Measurements from ENCODE around the gene PTPRN2.

DNA sequence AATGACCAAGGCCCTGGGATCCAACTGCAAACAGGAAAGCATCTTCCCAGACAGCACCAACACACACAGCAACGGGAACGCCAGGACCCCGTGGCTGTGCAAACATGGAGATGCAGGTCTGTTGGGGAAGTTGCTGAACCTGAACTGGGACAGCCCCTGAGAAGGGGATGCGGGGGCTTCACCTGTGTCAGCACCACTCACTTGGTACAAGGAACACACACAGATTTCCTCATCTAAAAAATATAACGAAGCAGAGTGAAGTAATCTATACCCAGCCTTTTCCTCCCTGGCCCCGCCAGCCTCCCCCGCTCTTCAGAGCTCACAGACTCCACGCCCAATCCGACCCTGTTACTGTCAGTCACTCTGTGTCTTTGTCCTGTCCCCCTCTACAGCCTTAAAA lies 93.0 kb downstream of the PTPRN2 start:
- no peak for TF ChIP-seq ZNF3 (CRISPR knock-in tag; IDR thresholded peaks at IDR 0.05)
- TF ChIP-seq ASH2L (IDR thresholded peaks at IDR 0.05; ENCODE audit: insufficient read length, low read depth, low read length) = no peak
- TF ChIP-seq, protein P1, sequence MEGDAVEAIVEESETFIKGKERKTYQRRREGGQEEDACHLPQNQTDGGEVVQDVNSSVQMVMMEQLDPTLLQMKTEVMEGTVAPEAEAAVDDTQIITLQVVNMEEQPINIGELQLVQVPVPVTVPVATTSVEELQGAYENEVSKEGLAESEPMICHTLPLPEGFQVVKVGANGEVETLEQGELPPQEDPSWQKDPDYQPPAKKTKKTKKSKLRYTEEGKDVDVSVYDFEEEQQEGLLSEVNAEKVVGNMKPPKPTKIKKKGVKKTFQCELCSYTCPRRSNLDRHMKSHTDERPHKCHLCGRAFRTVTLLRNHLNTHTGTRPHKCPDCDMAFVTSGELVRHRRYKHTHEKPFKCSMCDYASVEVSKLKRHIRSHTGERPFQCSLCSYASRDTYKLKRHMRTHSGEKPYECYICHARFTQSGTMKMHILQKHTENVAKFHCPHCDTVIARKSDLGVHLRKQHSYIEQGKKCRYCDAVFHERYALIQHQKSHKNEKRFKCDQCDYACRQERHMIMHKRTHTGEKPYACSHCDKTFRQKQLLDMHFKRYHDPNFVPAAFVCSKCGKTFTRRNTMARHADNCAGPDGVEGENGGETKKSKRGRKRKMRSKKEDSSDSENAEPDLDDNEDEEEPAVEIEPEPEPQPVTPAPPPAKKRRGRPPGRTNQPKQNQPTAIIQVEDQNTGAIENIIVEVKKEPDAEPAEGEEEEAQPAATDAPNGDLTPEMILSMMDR (CRISPR knock-in tag; IDR thresholded peaks at IDR 0.05) = no peak
- TF ChIP-seq FOXK1 (CRISPR knock-in tag; IDR thresholded peaks at IDR 0.05; ENCODE audit: borderline replicate concordance, low read depth) = no peak
- TF ChIP-seq CEBPB (IDR thresholded peaks at IDR 0.05; ENCODE audit: borderline replicate concordance, low read depth, low read length) = no peak
- no peak for TF ChIP-seq EP300 (IDR thresholded peaks at IDR 0.05; ENCODE audit: low read depth in 2 of 2, low read length in 2 of 2)
- no peak for TF ChIP-seq EP300 (CRISPR knock-in tag; IDR thresholded peaks at IDR 0.05; ENCODE audit: borderline replicate concordance)
- no peak for TF ChIP-seq ZNF530 (CRISPR knock-in tag; IDR thresholded peaks at IDR 0.05; ENCODE audit: low read depth)
- TF ChIP-seq TCF12 (IDR thresholded peaks at IDR 0.05) = no peak
- no peak for TF ChIP-seq TCF12 (CRISPR knock-in tag; IDR thresholded peaks at IDR 0.05)
- TF ChIP-seq, protein P2, sequence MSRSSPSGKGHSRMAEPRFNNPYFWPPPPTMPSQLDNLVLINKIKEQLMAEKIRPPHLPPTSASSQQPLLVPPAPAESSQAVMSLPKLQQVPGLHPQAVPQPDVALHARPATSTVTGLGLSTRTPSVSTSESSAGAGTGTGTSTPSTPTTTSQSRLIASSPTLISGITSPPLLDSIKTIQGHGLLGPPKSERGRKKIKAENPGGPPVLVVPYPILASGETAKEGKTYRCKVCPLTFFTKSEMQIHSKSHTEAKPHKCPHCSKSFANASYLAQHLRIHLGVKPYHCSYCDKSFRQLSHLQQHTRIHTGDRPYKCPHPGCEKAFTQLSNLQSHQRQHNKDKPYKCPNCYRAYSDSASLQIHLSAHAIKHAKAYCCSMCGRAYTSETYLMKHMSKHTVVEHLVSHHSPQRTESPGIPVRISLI (CRISPR knock-in tag; IDR thresholded peaks at IDR 0.05; ENCODE audit: borderline replicate concordance) = no peak
- TF ChIP-seq CHD2 (IDR thresholded peaks at IDR 0.05; ENCODE audit: low read depth, low read length) = no peak
